Measurements from ENCODE around the gene TMEM132D. TPM values are rescaled to one million over a fixed set of nuclear protein-coding genes. Genes with fewer than 3 reads are reported as not detected.

Gene TMEM132D
- polyA plus RNA-seq, 1 donor from 2014 or later = 1.3 TPM

GRCh38 chr12:129163461-129163860 is 740.4 kb downstream of the TMEM132D start:
- Histone ChIP-seq H3K4me3 (ENCODE audit: low read length) (no peak overlapping the region), H3F3A (ENCODE audit: insufficient read depth, low read length, poor library complexity, severe bottlenecking) (no peaks in the 10 kb centered on the region), H3K36me3 (ENCODE audit: insufficient read depth, low read length) (no peaks in the 10 kb centered on the region), H3K9me2 (ENCODE audit: insufficient read depth, low read length) (no peaks in the 10 kb centered on the region), H3K4me2 (ENCODE audit: low read length) (no peak overlapping the region), H2AFZ (ENCODE audit: low read depth, low read length) (no peak overlapping the region), H3K9ac (ENCODE audit: low read length) (no peak overlapping the region), H4K20me1 (ENCODE audit: insufficient read depth) (no peaks in the 10 kb centered on the region), H3K79me2 (replicated peaks; ENCODE audit: insufficient read depth, low read length) (no peaks in the 10 kb centered on the region), H3K27ac (ENCODE audit: low read length) (no peak overlapping the region), H3K27me3 (ENCODE audit: insufficient read depth, low read depth, low read length) (no peaks in the 10 kb centered on the region), H3K9me3 (ENCODE audit: low read length) (no peaks in the 10 kb centered on the region)
- TF ChIP-seq EZH2 (IDR thresholded peaks at IDR 0.05; ENCODE audit: borderline replicate concordance, insufficient read depth, low read length, poor library complexity, severe bottlenecking) = no peak
- TF ChIP-seq TAF1 (IDR thresholded peaks at IDR 0.05; ENCODE audit: low read depth) = no peak
- no peak for TF ChIP-seq SMC3 (conservative IDR thresholded peaks at IDR 0.05; ENCODE audit: poor library complexity)
- TF ChIP-seq REST (IDR thresholded peaks at IDR 0.05; ENCODE audit: borderline replicate concordance) = no peak
- no peak for TF ChIP-seq POLR2AphosphoS5 (IDR thresholded peaks at IDR 0.05)
- no peak for TF ChIP-seq MXI1 (conservative IDR thresholded peaks at IDR 0.05; ENCODE audit: poor library complexity, severe bottlenecking)
- TF ChIP-seq RAD21 (conservative IDR thresholded peaks at IDR 0.05) = no peak
- no peak for TF ChIP-seq EP300 (conservative IDR thresholded peaks at IDR 0.05; ENCODE audit: poor library complexity, severe bottlenecking)
- TF ChIP-seq CTCF (IDR thresholded peaks at IDR 0.05; ENCODE audit: poor library complexity, severe bottlenecking) = no peak

GRCh38 chr12:129162805-129163204 is 741.0 kb downstream of the TMEM132D start:
- Histone ChIP-seq H3K9me3 (ENCODE audit: low read length) (no peaks in the 10 kb centered on the region), H3K4me3 (ENCODE audit: low read length) (no peak overlapping the region), H3K4me2 (ENCODE audit: low read length) (no peak overlapping the region), H3F3A (ENCODE audit: insufficient read depth, low read length, poor library complexity, severe bottlenecking) (no peaks in the 10 kb centered on the region), H3K36me3 (ENCODE audit: insufficient read depth, low read length) (no peaks in the 10 kb centered on the region), H4K20me1 (ENCODE audit: insufficient read depth) (no peaks in the 10 kb centered on the region), H2AFZ (ENCODE audit: low read depth, low read length) (no peak overlapping the region), H3K9ac (ENCODE audit: low read length) (no peak overlapping the region), H3K9me2 (ENCODE audit: insufficient read depth, low read length) (no peaks in the 10 kb centered on the region), H3K27ac (ENCODE audit: low read length) (no peak overlapping the region), H3K27me3 (ENCODE audit: insufficient read depth, low read depth, low read length) (no peaks in the 10 kb centered on the region), H3K79me2 (replicated peaks; ENCODE audit: insufficient read depth, low read length) (no peaks in the 10 kb centered on the region)
- TF ChIP-seq POLR2AphosphoS5 (IDR thresholded peaks at IDR 0.05) = no peak

- no peaks in the 10 kb centered on the region for H3F3A ChIP-seq (ENCODE audit: insufficient read depth, low read length, poor library complexity, severe bottlenecking)
These were observed 742.3 kb downstream of the TMEM132D start for GRCh38 chr12:129161511-129161910.

More at GRCh38 chr12:129161511-129161910, 742.3 kb downstream of the TMEM132D start:
- H3K9ac ChIP-seq (ENCODE audit: low read length) = no peak overlapping the region
- H3K4me2 ChIP-seq (ENCODE audit: low read length) = no peak overlapping the region
- TF ChIP-seq RAD21 (conservative IDR thresholded peaks at IDR 0.05) = no peak
- H3K79me2 ChIP-seq (replicated peaks; ENCODE audit: insufficient read depth, low read length) = no peaks in the 10 kb centered on the region
- H3K27me3 ChIP-seq (ENCODE audit: insufficient read depth, low read depth, low read length) = no peaks in the 10 kb centered on the region
- no peaks in the 10 kb centered on the region for H3K9me2 ChIP-seq (ENCODE audit: insufficient read depth, low read length)
- no peaks in the 10 kb centered on the region for H3K36me3 ChIP-seq (ENCODE audit: insufficient read depth, low read length)
- no peaks in the 10 kb centered on the region for H4K20me1 ChIP-seq (ENCODE audit: insufficient read depth)
- no peak overlapping the region for H2AFZ ChIP-seq (ENCODE audit: low read depth, low read length)
- no peak overlapping the region for H3K27ac ChIP-seq (ENCODE audit: low read length)
- no peaks in the 10 kb centered on the region for H3K9me3 ChIP-seq (ENCODE audit: low read length)
- no peak overlapping the region for H3K4me3 ChIP-seq (ENCODE audit: low read length)

Measured in neural cell (in vitro differentiated cells).